ENCODE data around the gene NEIL1.

NEIL1 gene

GRCh38 chr15:75355369-75355768, 8.5 kb downstream of the NEIL1 start:
- no peak for DNase-seq

GRCh38 chr15:75356006-75356405, 9.2 kb downstream of the NEIL1 start:
- DNase-seq, result no peak

GRCh38 chr15:75356517-75356916, 9.7 kb downstream of the NEIL1 start:
- no peak for DNase-seq

GRCh38 chr15:75357976-75358673, 11.3 kb downstream of the NEIL1 start:
- no peak for DNase-seq

GRCh38 chr15:75358771-75359536, 12.1 kb downstream of the NEIL1 start:
- no peak for DNase-seq

- no peak for DNase-seq
Measured at GRCh38 chr15:75359537-75360250, 12.9 kb downstream of the NEIL1 start.

- DNase-seq, result peak in 12 of 56 donors; percentile 12 to 58 (median 32)
Measured at GRCh38 chr15:75360391-75360790, 13.6 kb downstream of the NEIL1 start.

GRCh38 chr15:75360856-75361255, 14.0 kb downstream of the NEIL1 start:
- no peak for DNase-seq

- DNase-seq, result no peak
Measured at GRCh38 chr15:75361361-75361988, 14.6 kb downstream of the NEIL1 start.

- DNase-seq, result no peak
Measured at GRCh38 chr15:75361989-75362641, 15.3 kb downstream of the NEIL1 start.

GRCh38 chr15:75362642-75363249, 15.9 kb downstream of the NEIL1 start:
- DNase-seq, result no peak

- no peak for DNase-seq
Measured at GRCh38 chr15:75363786-75364185, 16.9 kb downstream of the NEIL1 start.

GRCh38 chr15:75364881-75365280, 18.0 kb downstream of the NEIL1 start:
- no peak for DNase-seq

- no peak for DNase-seq
Measured at GRCh38 chr15:75366163-75366562, 19.3 kb downstream of the NEIL1 start.

GRCh38 chr15:75367006-75367405, 20.2 kb downstream of the NEIL1 start:
- no peak for DNase-seq

GRCh38 chr15:75367406-75367912, 20.6 kb downstream of the NEIL1 start:
- DNase-seq, result no peak

- peak in 55 of 56 donors; percentile 51 to 94 (median 79) for DNase-seq
Measured at GRCh38 chr15:75367913-75368688, 21.3 kb downstream of the NEIL1 start, which contains the start of gene MAN2C1. TSS of gene MAN2C1 (minus strand) at chr15:75368607. CDS start at chr15:75368583, 24 bp downstream.

- no peak for DNase-seq
Measured at GRCh38 chr15:75368689-75369239, 21.9 kb downstream of the NEIL1 start.

- no peak for DNase-seq
Measured at GRCh38 chr15:75369897-75370581, 23.2 kb downstream of the NEIL1 start.
